CD14-positive monocyte (primary cell): ENCODE results near the gene PRMT5. TPM values are rescaled to one million over a fixed set of nuclear protein-coding genes. Genes with fewer than 3 reads are reported as not detected.

Experiments used
- DNase-seq, 3 donors: peaks; one replicate each; pipeline ENCODE4 v3.0.0-alpha.2; 2011 to 2022
- H2AFZ ChIP-seq: 2 replicates; pipeline ENCODE4 v1.6.0; 2012; ENCODE audit warnings: mild to moderate bottlenecking, low read depth, low read length, inconsistent platforms; ENCODE audit not compliant: insufficient read depth, poor library complexity, severe bottlenecking
- H3K27ac ChIP-seq, 2 donors: 1 replicate in 1 of 2; 2 replicates in 1 of 2; pipeline ENCODE4 v1.5.1; 2012 to 2013; ENCODE audit warnings: low read length in 2 of 2, control low read depth in 1 of 2, inconsistent platforms in 1 of 2, low read depth in 1 of 2, mild to moderate bottlenecking in 1 of 2
- H3K27me3 ChIP-seq, 2 donors: one replicate each; pipeline versions ENCODE4 v1.6.0 to v1.6.1; 2011 to 2013; ENCODE audit warnings: low read length in 2 of 2; ENCODE audit not compliant: control insufficient read depth in 2 of 2, insufficient read depth in 2 of 2
- H3K36me3 ChIP-seq, 2 donors: replicated peaks in 1 of 2; 1 replicate in 1 of 2; 2 replicates in 1 of 2; pipeline versions ENCODE4 v1.5.1 to v1.6.1; 2012 to 2013; ENCODE audit warnings: low read length in 2 of 2, control low read depth in 1 of 2, inconsistent platforms in 1 of 2, mild to moderate bottlenecking in 1 of 2; ENCODE audit not compliant: insufficient read depth in 2 of 2, control insufficient read depth in 1 of 2
- H3K4me1 ChIP-seq, 2 donors: 1 replicate in 1 of 2; 2 replicates in 1 of 2; pipeline versions ENCODE4 v1.5.1 to v1.6.1; 2012 to 2013; ENCODE audit warnings: low read length in 2 of 2, control low read depth in 1 of 2, inconsistent platforms in 1 of 2, mild to moderate bottlenecking in 1 of 2, moderate library complexity in 1 of 2; ENCODE audit not compliant: insufficient read depth in 2 of 2, control insufficient read depth in 1 of 2
- H3K4me2 ChIP-seq: replicated peaks from 2 replicates; pipeline ENCODE3; 2012; ENCODE audit warnings: low read length, moderate library complexity, mild to moderate bottlenecking; ENCODE audit not compliant: poor library complexity, severe bottlenecking; ENCODE audit errors: extremely low read depth
- H3K4me3 ChIP-seq, 3 experiments: fragments of 200-600 bp in 1 of 3; sonication (generic) in 1 of 3; replicated peaks in 1 of 3; 1 replicate in 2 of 3; 2 replicates in 1 of 3; pipeline ENCODE4 v1.5.1; 2011 to 2013; ENCODE audit warnings: low read length in 3 of 3, mild to moderate bottlenecking in 3 of 3, control low read depth in 2 of 3, low read depth in 2 of 3, inconsistent platforms in 1 of 3, moderate library complexity in 1 of 3
- H3K79me2 ChIP-seq: 2 replicates; pipeline ENCODE4 v1.6.0; 2012; ENCODE audit warnings: mild to moderate bottlenecking, control low read depth, inconsistent platforms, low read length, moderate library complexity; ENCODE audit not compliant: insufficient read depth
- H3K9ac ChIP-seq: 2 replicates; pipeline ENCODE4 v1.6.0; 2017; ENCODE audit warnings: low read length, mild to moderate bottlenecking; ENCODE audit not compliant: insufficient read depth, poor library complexity, severe bottlenecking
- H3K9me3 ChIP-seq, 2 donors: replicated peaks in 1 of 2; 1 replicate in 1 of 2; 2 replicates in 1 of 2; pipeline versions ENCODE4 v1.5.1 to v1.6.1; 2012 to 2013; ENCODE audit warnings: low read length in 2 of 2, control low read depth in 1 of 2; ENCODE audit not compliant: control insufficient read depth in 1 of 2, insufficient read depth in 1 of 2
- H4K20me1 ChIP-seq: 2 replicates; pipeline ENCODE4 v1.6.0; 2012; ENCODE audit warnings: mild to moderate bottlenecking, low read length, control low read depth, moderate library complexity; ENCODE audit not compliant: insufficient read depth
- H3K27ac Mint-ChIP-seq, 7 donors: one replicate each; pipeline ENCODE4 v1.8.0; 2020; ENCODE audit warnings: mild to moderate bottlenecking in 7 of 7, mixed read lengths in 7 of 7, moderate library complexity in 6 of 7, inconsistent platforms in 2 of 7
- H3K27me3 Mint-ChIP-seq, 3 donors: one replicate each; pipeline ENCODE4 v1.8.0; 2021 to 2022; ENCODE audit warnings: low read depth in 3 of 3, mild to moderate bottlenecking in 3 of 3, mixed read lengths in 3 of 3, moderate library complexity in 3 of 3, inconsistent platforms in 1 of 3
- H3K36me3 Mint-ChIP-seq, 2 donors: one replicate each; pipeline ENCODE4 v1.8.0; 2020; ENCODE audit warnings: mixed read lengths in 2 of 2, inconsistent platforms in 1 of 2, mild to moderate bottlenecking in 1 of 2
- H3K4me1 Mint-ChIP-seq: one replicate; pipeline ENCODE4 v1.8.0; 2020; ENCODE audit warnings: mild to moderate bottlenecking, mixed read lengths
- H3K4me3 Mint-ChIP-seq, 2 donors: one replicate each; pipeline ENCODE4 v1.8.0; 2020; ENCODE audit warnings: mild to moderate bottlenecking in 2 of 2, mixed read lengths in 2 of 2, moderate library complexity in 1 of 2
- H3K9me3 Mint-ChIP-seq, 7 donors: one replicate each; pipeline ENCODE4 v1.8.0; 2020 to 2022; ENCODE audit warnings: mixed read lengths in 7 of 7, mild to moderate bottlenecking in 6 of 7, moderate library complexity in 6 of 7, inconsistent platforms in 2 of 7
- CTCF ChIP-seq: fragments of 200-600 bp; IDR thresholded peaks from one replicate; pipeline ENCODE4 v1.8.0; 2022; ENCODE audit warnings: antibody characterized with exemption, mild to moderate bottlenecking
- WGBS: methylation state at CpG from one replicate; pipeline ENCODE4 v1.1.5; 2013; ENCODE audit warnings: missing lambda C conversion rate; ENCODE audit not compliant: insufficient coverage; 5-methylcytosine and 5-hydroxymethylcytosine counted together
- intact Hi-C, 2 donors: fragments of 100-400 bp; cut with micrococcal nuclease; formaldehyde crosslinking; loops; one replicate each; pipeline versions ENCODE4 v1.15.0 to v1.15.1; 2023
- polyA plus RNA-seq, 3 donors: library from polyadenylated mRNA; depleted of rRNA in 1 of 3; unstranded in 2 of 3; stranded (reverse) in 1 of 3; fragments of 300-500 nt in 2 of 3; fragments of >200 nt in 1 of 3; fragmentation: Illumina TruSeq in 2 of 3; gene quantifications; 1 replicate in 2 of 3; 2 replicates in 1 of 3; pipeline ENCODE4 v1.2.3, GENCODE V29; 2012 to 2021

Gene PRMT5
- polyA plus RNA-seq, 3 donors = 38.7 to 44.4 (median 44.1) TPM

- no peaks in the 10 kb centered on the region for H3K27me3 Mint-ChIP-seq
- Histone ChIP-seq H3K36me3 (peaks cover 10 to 16% of the 10 kb centered on the region in 2 donors), H3K27me3 (no peaks in the 10 kb centered on the region), H3K4me1 (peaks cover 6 to 8% of the 10 kb centered on the region in 2 donors), H4K20me1 (no peaks in the 10 kb centered on the region), H3K27ac (no peak overlapping the region), H2AFZ (no peak overlapping the region), H3K4me2 (no peak overlapping the region), H3K79me2 (no peaks in the 10 kb centered on the region), H3K9me3 (no peaks in the 10 kb centered on the region), H3K9ac (no peak overlapping the region), H3K4me3 (no peak overlapping the region)
- no peaks in the 10 kb centered on the region for H3K4me1 Mint-ChIP-seq
- no peak overlapping the region for H3K27ac Mint-ChIP-seq
- H3K36me3 Mint-ChIP-seq = peaks cover 11 to 44% of the 10 kb centered on the region in 2 donors
- H3K4me3 Mint-ChIP-seq = no peak overlapping the region
- no CpG with 5 or more reads among the region's 1 CpG for WGBS
- no peak for DNase-seq
- intact Hi-C loops = loop anchor here in 1 of 2 donors (10.0 kb wide), 1 partner anchor 50 kb away; the partner anchor contains the start of gene AJUBA
- no peak for TF ChIP-seq CTCF
- H3K9me3 Mint-ChIP-seq = no peaks in the 10 kb centered on the region
Measured at GRCh38 chr14:22935156-22935555, 6.0 kb upstream of the PRMT5 start.

DNA sequence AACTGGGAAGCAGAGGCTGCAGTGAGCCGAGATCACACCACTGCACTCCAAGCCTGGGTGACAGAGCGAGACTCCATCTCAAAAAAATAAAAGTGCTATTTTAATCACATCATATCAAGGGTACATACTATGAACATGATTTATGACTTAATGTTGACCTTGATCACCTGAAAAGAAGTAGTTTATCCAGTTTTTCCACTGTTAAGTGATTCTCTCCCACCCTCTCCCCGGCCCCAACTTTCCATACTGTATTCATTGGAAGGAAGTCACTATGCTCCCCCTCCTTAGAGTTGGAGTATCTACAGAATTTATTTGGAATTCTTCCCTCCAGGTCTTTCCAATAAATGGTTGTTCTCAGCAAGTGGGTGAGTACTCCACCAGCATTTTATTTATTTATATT lies 3.0 kb upstream of the PRMT5 start:
- Histone ChIP-seq H3K36me3 (peaks cover 0 to 6% of the 10 kb centered on the region in 2 donors), H3K79me2 (peaks cover 15% of the 10 kb centered on the region), H3K27me3 (no peaks in the 10 kb centered on the region), H2AFZ (no peak overlapping the region), H3K4me2 (no peak overlapping the region), H3K4me1 (peaks cover 19 to 33% of the 10 kb centered on the region in 2 donors), H3K27ac (no peak overlapping the region), H3K9me3 (no peaks in the 10 kb centered on the region), H4K20me1 (no peaks in the 10 kb centered on the region), H3K9ac (no peak overlapping the region), H3K4me3 (no peak overlapping the region)
- peaks cover 7 to 25% of the 10 kb centered on the region in 2 donors for H3K36me3 Mint-ChIP-seq
- no peaks in the 10 kb centered on the region for H3K4me1 Mint-ChIP-seq
- WGBS = no CpG with 5 or more reads among the region's 3 CpGs
- no peaks in the 10 kb centered on the region for H3K27me3 Mint-ChIP-seq
- no peak overlapping the region for H3K4me3 Mint-ChIP-seq
- no peak for DNase-seq
- intact Hi-C loops = loop anchor here in 1 of 2 donors (10.0 kb wide), 1 partner anchor 53 kb away; the partner anchor contains the start of gene AJUBA
- peak overlapping the region in 1 of 7 donors; percentile 56 for H3K27ac Mint-ChIP-seq
- no peaks in the 10 kb centered on the region for H3K9me3 Mint-ChIP-seq
- TF ChIP-seq CTCF = no peak
